Right ventricle myocardium superior (tissue), 1 donor: ENCODE results near the gene MLLT3. TPM values are rescaled to one million over a fixed set of nuclear protein-coding genes. Genes with fewer than 3 reads are reported as not detected.
A peak's percentile ranks its signal among the peaks of the same experiment; 100 is the strongest.

Experiments
- ATAC-seq: fragments of 200-7000 bp; cut with Tn5 transposase; one replicate; pipeline ENCODE4 v1.9.1; 2020; ENCODE audit warnings: mild to moderate bottlenecking; ENCODE audit not compliant: poor library complexity
- DNase-seq: peaks from one replicate; pipeline ENCODE4 v3.0.0-alpha.2; 2020
- intact Hi-C: fragments of 100-400 bp; cut with DNase I; formaldehyde crosslinking; loops from one replicate; pipeline ENCODE4 v1.11.2; 2022
- total RNA-seq: library from RNA; stranded (reverse); fragmentation: NEBNext Ultra II Directional; extraction: Animal tissue kit (Norgen Biotek cat#: 25700); gene quantifications from one replicate; pipeline ENCODE4 v1.2.1, GENCODE V29; 2021
- donor health status: DM: no; HTN: yes; CAD: no; lungs with severe emphysema.

The MLLT3 gene
- total RNA-seq, 1 donor from 2014 or later = 11.4 TPM

- ATAC-seq (no peak), DNase-seq (no peak)
- intact Hi-C loops = no loop called here
Observed at GRCh38 chr9:20634895-20635294, 12.6 kb upstream of the MLLT3 start.

- ATAC-seq (no peak), DNase-seq (no peak)
- intact Hi-C loops = no loop called here
Observed at GRCh38 chr9:20632705-20633104, 10.4 kb upstream of the MLLT3 start.

GRCh38 chr9:20630241-20630943 lies 8.1 kb upstream of the MLLT3 start:
- DNase-seq = no peak
- no peak for ATAC-seq
- intact Hi-C loops = no loop called here

GRCh38 chr9:20625003-20625349 lies 2.7 kb upstream of the MLLT3 start:
- intact Hi-C loops = loop anchor here (10.0 kb wide), 1 partner anchor 690 kb away; no protein-coding TSS in a partner anchor
- ATAC-seq (no peak), DNase-seq (no peak)

- peak; percentile 25 for ATAC-seq
- intact Hi-C loops = loop anchor here (5.0 to 10.0 kb wide), 4 partner anchors 58 to 690 kb away; partner anchors contain the start of gene FOCAD
- peak; percentile 51 for DNase-seq
Observed at GRCh38 chr9:20624201-20625002, 2.1 kb upstream of the MLLT3 start.

- DNase-seq (no peak), ATAC-seq (no peak)
- intact Hi-C loops = loop anchor here (5.0 to 10.0 kb wide), 4 partner anchors 59 to 689 kb away; partner anchors contain the start of gene FOCAD
Observed at GRCh38 chr9:20623748-20624124, 1.4 kb upstream of the MLLT3 start.

- DNase-seq (peak; percentile 54), ATAC-seq (peak; percentile 25)
- intact Hi-C loops = loop anchor here (5.0 to 10.0 kb wide), 4 partner anchors 59 to 688 kb away; partner anchors contain the start of gene FOCAD
Observed at GRCh38 chr9:20623021-20623747, 885 bp upstream of the MLLT3 start.

GRCh38 chr9:20621471-20622329 lies 599 bp downstream of the MLLT3 start:
- intact Hi-C loops = loop anchor here (5.0 to 10.0 kb wide), 4 partner anchors 61 to 687 kb away; partner anchors contain the start of gene FOCAD
- peak; percentile 85 for DNase-seq
- peak; percentile 51 for ATAC-seq

GRCh38 chr9:20620650-20621470 lies 1.4 kb downstream of the MLLT3 start:
- ATAC-seq = peak; percentile 7
- peak; percentile 62 for DNase-seq
- intact Hi-C loops = loop anchor here (5.0 to 10.0 kb wide), 4 partner anchors 61 to 686 kb away; partner anchors contain the start of gene FOCAD

- intact Hi-C loops = loop anchor here (5.0 to 10.0 kb wide), 4 partner anchors 63 to 685 kb away; partner anchors contain the start of gene FOCAD
- ATAC-seq (no peak), DNase-seq (no peak)
Observed at GRCh38 chr9:20619487-20620200, 2.7 kb downstream of the MLLT3 start.

- intact Hi-C loops = no loop called here
- no peak for DNase-seq
- no peak for ATAC-seq
Observed at GRCh38 chr9:20618361-20618802, 3.9 kb downstream of the MLLT3 start.

- ATAC-seq (no peak), DNase-seq (no peak)
- intact Hi-C loops = no loop called here
Observed at GRCh38 chr9:20616808-20617207, 5.5 kb downstream of the MLLT3 start.

GRCh38 chr9:20614602-20615216 lies 7.6 kb downstream of the MLLT3 start:
- DNase-seq (no peak), ATAC-seq (no peak)
- intact Hi-C loops = no loop called here

- intact Hi-C loops = no loop called here
- DNase-seq (no peak), ATAC-seq (peak; percentile 59)
Observed at GRCh38 chr9:20611691-20612287, 10.5 kb downstream of the MLLT3 start.

- ATAC-seq (no peak), DNase-seq (no peak)
- intact Hi-C loops = no loop called here
Observed at GRCh38 chr9:20610591-20610990, 11.7 kb downstream of the MLLT3 start.

GRCh38 chr9:20608582-20608981 lies 13.7 kb downstream of the MLLT3 start:
- intact Hi-C loops = no loop called here
- DNase-seq = no peak
- no peak for ATAC-seq
